Neural progenitor cell (in vitro differentiated cells): ENCODE results near the gene NLRP6. TPM values are rescaled to one million over a fixed set of nuclear protein-coding genes. Genes with fewer than 3 reads are reported as not detected.
A peak's percentile ranks its signal among the peaks of the same experiment; 100 is the strongest.

ENCODE experiments used
- DNase-seq: peaks from one replicate; pipeline ENCODE4 v3.0.0-alpha.2; 2016; ENCODE audit warnings: low spot score
- H2AFZ ChIP-seq: fragments of 200-600 bp; sonication (generic); replicated peaks from 2 replicates; pipeline ENCODE4 v1.6.1; 2016; ENCODE audit warnings: antibody characterized with exemption
- H3F3A ChIP-seq: fragments of 200-600 bp; sonication (generic); 2 replicates; pipeline ENCODE4 v1.6.1; 2016; ENCODE audit warnings: antibody characterized with exemption, low read depth
- H3K27ac ChIP-seq: fragments of 200-600 bp; sonication (generic); 2 replicates; pipeline ENCODE4 v1.5.1; 2016; ENCODE audit warnings: mild to moderate bottlenecking
- H3K27me3 ChIP-seq: fragments of 200-600 bp; sonication (generic); 2 replicates; pipeline ENCODE4 v1.6.1; 2016; ENCODE audit warnings: mild to moderate bottlenecking, moderate library complexity
- H3K36me3 ChIP-seq: fragments of 200-600 bp; sonication (generic); 2 replicates; pipeline ENCODE4 v1.5.1; 2016
- H3K4me1 ChIP-seq: fragments of 200-600 bp; sonication (generic); 2 replicates; pipeline ENCODE4 v1.6.1; 2016; ENCODE audit warnings: mixed run types
- H3K4me2 ChIP-seq: fragments of 200-600 bp; sonication (generic); 2 replicates; pipeline ENCODE4 v1.6.1; 2016
- H3K4me3 ChIP-seq: fragments of 200-600 bp; sonication (generic); 2 replicates; pipeline ENCODE4 v1.5.1; 2016
- H3K79me2 ChIP-seq: fragments of 200-600 bp; sonication (generic); 2 replicates; pipeline ENCODE4 v1.6.1; 2016; ENCODE audit warnings: low read depth
- H3K9ac ChIP-seq: fragments of 200-600 bp; sonication (generic); 2 replicates; pipeline ENCODE4 v1.6.1; 2016
- H3K9me3 ChIP-seq: fragments of 200-600 bp; sonication (generic); 2 replicates; pipeline ENCODE4 v1.5.1; 2016; ENCODE audit warnings: low read depth
- H4K20me1 ChIP-seq: fragments of 200-600 bp; sonication (generic); 2 replicates; pipeline ENCODE4 v1.6.1; 2016; ENCODE audit warnings: low read depth
- H3K27ac Mint-ChIP-seq: 3 replicates; pipeline ENCODE4 v1.8.0; 2021; ENCODE audit warnings: mixed read lengths
- H3K27me3 Mint-ChIP-seq: 2 replicates; pipeline ENCODE4 v1.8.0; 2022; ENCODE audit warnings: low read depth, mild to moderate bottlenecking, inconsistent platforms, moderate library complexity, mixed read lengths; ENCODE audit not compliant: insufficient read depth
- H3K36me3 Mint-ChIP-seq: 3 replicates; pipeline ENCODE4 v1.8.0; 2021; ENCODE audit warnings: mixed read lengths
- H3K4me1 Mint-ChIP-seq: 3 replicates; pipeline ENCODE4 v1.8.0; 2021; ENCODE audit warnings: mixed read lengths
- H3K4me3 Mint-ChIP-seq: 3 replicates; pipeline ENCODE4 v1.8.0; 2021; ENCODE audit warnings: mild to moderate bottlenecking, moderate library complexity, mixed read lengths
- H3K9me3 Mint-ChIP-seq: 3 replicates; pipeline ENCODE4 v1.8.0; 2020; ENCODE audit warnings: mixed read lengths
- EZH2 ChIP-seq: fragments of 200-600 bp; sonication (generic); IDR thresholded peaks from 2 replicates; pipeline ENCODE4 v1.6.1; 2017; ENCODE audit warnings: antibody characterized with exemption, mild to moderate bottlenecking, moderate library complexity
- EZH2phosphoT487 ChIP-seq: fragments of 200-600 bp; sonication (generic); IDR thresholded peaks from 2 replicates; pipeline ENCODE4 v1.6.1; 2017; ENCODE audit warnings: antibody characterized with exemption
- total RNA-seq: library from RNA; depleted of rRNA; stranded (reverse); fragments of >200 nt; gene quantifications from 2 replicates; pipeline ENCODE4 v1.2.3, GENCODE V29; 2015; ENCODE audit warnings: low replicate concordance
- TF ChIP-seq, protein P1 (sequence below): fragments of 200-600 bp; sonication (generic); IDR thresholded peaks from 2 replicates; pipeline ENCODE4 v1.5.1; 2017; ENCODE audit warnings: antibody characterized with exemption, mild to moderate bottlenecking

Gene NLRP6
- total RNA-seq, 1 donor from 2014 or later = not detected

DNA sequence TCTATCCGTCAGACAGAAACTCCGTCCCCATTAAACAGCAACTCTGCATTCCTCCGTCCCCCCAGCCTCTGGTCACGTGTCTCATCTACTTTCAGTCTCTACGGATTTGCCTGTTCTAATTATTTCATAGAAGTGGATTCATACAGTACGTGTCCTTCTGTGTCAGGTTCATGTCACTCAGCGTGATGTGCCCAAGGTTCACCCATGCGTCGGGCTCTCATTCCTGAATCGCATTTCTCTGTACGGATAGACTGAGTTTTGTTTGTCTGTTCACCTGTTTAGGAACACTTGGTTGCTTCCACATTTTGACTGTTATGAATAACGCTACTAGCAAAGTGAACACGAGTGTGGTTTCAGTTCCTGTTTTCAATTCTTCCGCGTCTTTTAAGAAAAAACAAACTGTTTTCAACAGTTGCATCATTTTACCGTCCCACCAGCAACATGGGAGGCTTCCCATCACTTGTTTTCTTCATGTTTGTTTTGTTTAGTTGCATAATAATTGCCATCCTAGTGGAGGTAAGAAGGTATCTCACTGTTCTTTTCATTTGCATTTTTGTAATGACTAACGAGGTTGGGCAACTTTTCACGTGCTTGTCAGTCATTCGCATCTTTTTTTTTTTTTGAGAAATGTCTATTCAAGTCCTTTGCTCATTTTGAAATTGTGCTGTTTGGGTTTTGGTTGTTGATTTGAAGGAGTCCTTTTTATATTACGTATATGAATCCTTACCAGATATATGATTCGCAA, 8.9 kb upstream of the NLRP6 start:
- Mint-ChIP-seq H3K36me3 (peaks cover 1% of the 10 kb centered on the region), H3K27ac (no peak overlapping the region), H3K27me3 (peaks cover 3% of the 10 kb centered on the region), H3K4me1 (peaks cover 3% of the 10 kb centered on the region), H3K9me3 (peaks cover 7% of the 10 kb centered on the region), H3K4me3 (no peak overlapping the region)
- Histone ChIP-seq H3K9me3 (no peaks in the 10 kb centered on the region), H2AFZ (peak overlapping the region; percentile 36), H3K4me1 (no peaks in the 10 kb centered on the region), H3K4me2 (no peak overlapping the region), H3K27ac (no peak overlapping the region), H3K79me2 (no peaks in the 10 kb centered on the region), H3K36me3 (no peaks in the 10 kb centered on the region), H3F3A (no peaks in the 10 kb centered on the region), H3K4me3 (no peak overlapping the region), H4K20me1 (no peaks in the 10 kb centered on the region), H3K27me3 (peaks cover 3% of the 10 kb centered on the region), H3K9ac (no peak overlapping the region)
- TF ChIP-seq EZH2phosphoT487 (no peak), EZH2 (no peak)
- no peak for DNase-seq

DNA sequence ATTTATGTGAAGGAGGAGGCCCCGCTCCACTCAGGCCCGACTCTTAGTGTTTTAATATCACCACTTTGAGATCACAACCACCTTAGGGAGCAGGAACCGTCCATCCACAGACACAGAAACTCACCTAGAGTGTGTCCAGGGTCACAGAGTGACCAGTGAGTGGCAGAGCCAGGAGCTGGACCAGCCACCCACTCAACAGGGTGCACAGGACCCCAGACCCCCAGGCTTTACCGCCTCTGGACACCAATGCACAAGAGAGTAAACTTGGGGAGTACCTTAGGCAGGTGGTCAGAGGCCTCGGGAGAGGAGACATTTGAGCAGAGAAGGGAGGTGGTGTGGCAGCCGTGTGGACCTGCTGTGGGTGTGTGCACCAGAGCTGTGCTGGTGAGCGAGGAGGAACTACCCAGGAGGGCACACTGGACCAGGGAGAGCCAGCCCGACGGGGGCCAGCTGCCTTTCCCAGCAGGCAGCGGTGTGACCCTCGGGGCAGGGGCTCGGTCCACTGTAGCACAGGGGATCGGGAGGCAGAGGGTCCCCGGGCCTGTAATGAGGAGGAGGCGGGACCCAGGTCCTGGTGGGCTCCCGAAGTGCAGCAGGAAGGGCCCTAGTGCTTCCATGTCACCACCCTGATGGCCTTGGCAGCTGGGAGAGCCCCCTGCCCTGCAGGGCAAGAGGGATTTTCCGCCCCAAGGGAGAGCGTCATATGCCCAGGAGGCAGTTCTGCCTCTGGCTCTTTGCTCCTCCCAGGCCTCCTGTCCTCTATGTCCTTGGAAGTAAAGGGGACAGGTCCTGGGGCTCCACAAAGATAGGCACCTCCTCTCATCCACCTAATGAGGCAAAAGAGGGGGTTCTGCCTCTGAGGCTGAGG, 7.5 kb upstream of the NLRP6 start:
- Histone ChIP-seq H3K36me3 (no peaks in the 10 kb centered on the region), H3F3A (no peaks in the 10 kb centered on the region), H3K4me3 (no peak overlapping the region), H3K4me1 (no peaks in the 10 kb centered on the region), H3K9me3 (no peaks in the 10 kb centered on the region), H3K9ac (no peak overlapping the region), H3K79me2 (no peaks in the 10 kb centered on the region), H2AFZ (no peak overlapping the region), H3K27ac (no peak overlapping the region), H3K27me3 (peaks cover 3% of the 10 kb centered on the region), H3K4me2 (no peak overlapping the region), H4K20me1 (no peaks in the 10 kb centered on the region)
- Mint-ChIP-seq H3K27ac (peak overlapping the region; percentile 42), H3K9me3 (peaks cover 7% of the 10 kb centered on the region), H3K36me3 (peaks cover 1% of the 10 kb centered on the region), H3K27me3 (peaks cover 3% of the 10 kb centered on the region), H3K4me3 (peak overlapping the region; percentile 27), H3K4me1 (peaks cover 3% of the 10 kb centered on the region)
- TF ChIP-seq EZH2phosphoT487 (no peak), EZH2 (no peak)
- TF ChIP-seq, protein P1, sequence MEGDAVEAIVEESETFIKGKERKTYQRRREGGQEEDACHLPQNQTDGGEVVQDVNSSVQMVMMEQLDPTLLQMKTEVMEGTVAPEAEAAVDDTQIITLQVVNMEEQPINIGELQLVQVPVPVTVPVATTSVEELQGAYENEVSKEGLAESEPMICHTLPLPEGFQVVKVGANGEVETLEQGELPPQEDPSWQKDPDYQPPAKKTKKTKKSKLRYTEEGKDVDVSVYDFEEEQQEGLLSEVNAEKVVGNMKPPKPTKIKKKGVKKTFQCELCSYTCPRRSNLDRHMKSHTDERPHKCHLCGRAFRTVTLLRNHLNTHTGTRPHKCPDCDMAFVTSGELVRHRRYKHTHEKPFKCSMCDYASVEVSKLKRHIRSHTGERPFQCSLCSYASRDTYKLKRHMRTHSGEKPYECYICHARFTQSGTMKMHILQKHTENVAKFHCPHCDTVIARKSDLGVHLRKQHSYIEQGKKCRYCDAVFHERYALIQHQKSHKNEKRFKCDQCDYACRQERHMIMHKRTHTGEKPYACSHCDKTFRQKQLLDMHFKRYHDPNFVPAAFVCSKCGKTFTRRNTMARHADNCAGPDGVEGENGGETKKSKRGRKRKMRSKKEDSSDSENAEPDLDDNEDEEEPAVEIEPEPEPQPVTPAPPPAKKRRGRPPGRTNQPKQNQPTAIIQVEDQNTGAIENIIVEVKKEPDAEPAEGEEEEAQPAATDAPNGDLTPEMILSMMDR = no peak
- no peak for DNase-seq

DNA sequence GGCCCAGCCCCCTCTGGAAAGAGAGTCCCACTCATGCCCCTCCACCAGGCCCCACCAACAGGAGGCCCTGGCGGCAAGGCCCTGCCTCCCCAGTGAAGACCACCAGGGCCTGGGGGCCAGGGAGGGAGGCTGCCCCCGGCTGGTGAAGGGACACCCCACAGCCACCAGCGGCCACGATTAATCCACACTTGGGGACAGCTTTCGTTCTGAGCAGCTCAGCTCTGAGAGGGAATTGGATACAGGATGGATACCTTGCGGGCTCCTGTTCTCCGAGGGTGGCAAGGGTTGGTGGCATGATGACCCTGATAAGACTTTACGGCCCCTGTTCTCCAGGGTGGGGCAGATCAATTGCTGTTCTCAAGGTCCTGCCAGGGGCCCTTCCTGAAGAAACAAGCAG, 6.9 kb upstream of the NLRP6 start:
- no peak for DNase-seq
- peaks cover 7% of the 10 kb centered on the region for H3K9me3 Mint-ChIP-seq
- Histone ChIP-seq H3K79me2 (no peaks in the 10 kb centered on the region), H3K4me3 (no peak overlapping the region), H3K9ac (no peak overlapping the region), H3F3A (no peaks in the 10 kb centered on the region), H4K20me1 (no peaks in the 10 kb centered on the region), H3K9me3 (no peaks in the 10 kb centered on the region), H3K36me3 (no peaks in the 10 kb centered on the region), H3K27me3 (peaks cover 3% of the 10 kb centered on the region), H3K27ac (no peak overlapping the region), H3K4me2 (no peak overlapping the region), H2AFZ (no peak overlapping the region), H3K4me1 (no peaks in the 10 kb centered on the region)
- TF ChIP-seq EZH2 = no peak
- TF ChIP-seq, protein P1 = no peak
- TF ChIP-seq EZH2phosphoT487 = no peak
- H3K4me1 Mint-ChIP-seq = peaks cover 3% of the 10 kb centered on the region
- H3K27me3 Mint-ChIP-seq = peaks cover 3% of the 10 kb centered on the region
- H3K36me3 Mint-ChIP-seq = peaks cover 1% of the 10 kb centered on the region
- no peak overlapping the region for H3K4me3 Mint-ChIP-seq
- H3K27ac Mint-ChIP-seq = no peak overlapping the region
